GM23248 (cell line): ENCODE data around the gene SPTBN4. TPM values are rescaled to one million over a fixed set of nuclear protein-coding genes. Genes with fewer than 3 reads are reported as not detected.

Experiments
- DNase-seq: peaks from one replicate; pipeline ENCODE4 v3.0.0-alpha.2; 2015
- H2AFZ ChIP-seq: fragments of 200-600 bp; sonication (generic); 2 replicates; pipeline ENCODE4 v1.6.1; 2016; ENCODE audit warnings: antibody characterized with exemption
- H3F3A ChIP-seq: fragments of 200-600 bp; sonication (generic); 2 replicates; pipeline ENCODE4 v1.6.1; 2016; ENCODE audit warnings: mild to moderate bottlenecking, antibody characterized with exemption, mixed run types; ENCODE audit not compliant: insufficient read depth
- H3K27ac ChIP-seq: fragments of 200-600 bp; sonication (generic); 2 replicates; pipeline ENCODE4 v1.5.1; 2016; ENCODE audit warnings: mild to moderate bottlenecking
- H3K27me3 ChIP-seq: fragments of 200-600 bp; sonication (generic); replicated peaks from 2 replicates; pipeline ENCODE4 v1.6.1; 2016; ENCODE audit warnings: mild to moderate bottlenecking; ENCODE audit not compliant: insufficient read depth
- H3K36me3 ChIP-seq: fragments of 200-600 bp; sonication (generic); 2 replicates; pipeline ENCODE4 v1.6.1; 2016; ENCODE audit warnings: low read depth, mild to moderate bottlenecking
- H3K4me1 ChIP-seq: fragments of 200-600 bp; sonication (generic); 2 replicates; pipeline ENCODE4 v1.6.1; 2016; ENCODE audit warnings: mild to moderate bottlenecking; ENCODE audit not compliant: insufficient read depth
- H3K4me2 ChIP-seq: fragments of 200-600 bp; sonication (generic); one replicate; pipeline ENCODE4 v1.6.1; 2016; ENCODE audit warnings: mild to moderate bottlenecking; ENCODE audit not compliant: unreplicated experiment
- H3K4me3 ChIP-seq: fragments of 200-600 bp; sonication (generic); 2 replicates; pipeline ENCODE4 v1.5.1; 2016; ENCODE audit warnings: mild to moderate bottlenecking
- H3K79me2 ChIP-seq: fragments of 200-600 bp; sonication (generic); 2 replicates; pipeline ENCODE4 v1.6.1; 2016; ENCODE audit warnings: mild to moderate bottlenecking; ENCODE audit not compliant: insufficient read depth
- H3K9ac ChIP-seq: fragments of 200-600 bp; sonication (generic); 2 replicates; pipeline ENCODE4 v1.6.1; 2016; ENCODE audit warnings: mild to moderate bottlenecking
- H3K9me2 ChIP-seq: fragments of 200-600 bp; sonication (generic); 2 replicates; pipeline ENCODE4 v1.6.1; 2016; ENCODE audit warnings: mixed run types, mild to moderate bottlenecking, moderate library complexity; ENCODE audit not compliant: insufficient read depth
- H3K9me3 ChIP-seq: fragments of 200-600 bp; sonication (generic); one replicate; pipeline ENCODE4 v1.6.1; 2017; ENCODE audit warnings: low read depth
- H4K20me1 ChIP-seq: fragments of 200-600 bp; sonication (generic); 2 replicates; pipeline ENCODE4 v1.6.0; 2016; ENCODE audit not compliant: insufficient read depth
- EZH2 ChIP-seq: fragments of 200-600 bp; sonication (generic); IDR thresholded peaks from 2 replicates; pipeline ENCODE4 v1.6.1; 2018; ENCODE audit warnings: antibody characterized with exemption, mild to moderate bottlenecking; ENCODE audit not compliant: insufficient read depth, poor library complexity, severe bottlenecking
- EZH2phosphoT487 ChIP-seq: fragments of 200-600 bp; sonication (generic); IDR thresholded peaks from 2 replicates; pipeline ENCODE4 v1.6.1; 2018; ENCODE audit warnings: antibody characterized with exemption, moderate library complexity, mild to moderate bottlenecking, low read depth; ENCODE audit not compliant: insufficient read depth
- WGBS, 2 experiments: methylation state at CpG; one replicate each; pipeline ENCODE4 v1.1.6; 2015 to 2017; ENCODE audit warnings: low lambda C conversion rate in 2 of 2, low coverage in 1 of 2; ENCODE audit errors: missing lambda C conversion rate in 2 of 2; 5-methylcytosine and 5-hydroxymethylcytosine counted together
- in situ Hi-C: fragments of 300-500 bp; cut with MboI; formaldehyde crosslinking; loops from 2 replicates; pipeline ENCODE4 v1.15.0; 2020
- polyA plus RNA-seq: library from polyadenylated mRNA; unstranded; fragments of >200 nt; fragmentation: Nextera tagmentation; extraction: Ambion mirVana; gene quantifications from 2 replicates; pipeline ENCODE4 v1.2.1, GENCODE V29; 2016
- total RNA-seq: library from RNA; depleted of rRNA; stranded (reverse); fragments of >200 nt; shearing (Covaris generic); gene quantifications from 2 replicates; pipeline ENCODE4 v1.2.3, GENCODE V29; 2014

SPTBN4 gene
- total and polyA plus RNA-seq, 2 experiments from 2014 or later: 0.69 to 2.1 TPM

- H3K9ac ChIP-seq: no peak overlapping the region
- no peak overlapping the region for H3K4me2 ChIP-seq
- H4K20me1 ChIP-seq: no peaks in the 10 kb centered on the region
- DNase-seq: no peak
- no peaks in the 10 kb centered on the region for H3K27me3 ChIP-seq
- WGBS, 2 experiments: 97 to 100% methylated on average over 5 of the region's 5 CpGs
- H2AFZ ChIP-seq: no peak overlapping the region
- H3F3A ChIP-seq: no peaks in the 10 kb centered on the region
- H3K9me2 ChIP-seq: no peaks in the 10 kb centered on the region
- H3K79me2 ChIP-seq: no peaks in the 10 kb centered on the region
- no peak overlapping the region for H3K27ac ChIP-seq
- H3K4me1 ChIP-seq: no peaks in the 10 kb centered on the region
- H3K4me3 ChIP-seq: no peak overlapping the region
- no peaks in the 10 kb centered on the region for H3K36me3 ChIP-seq
- in situ Hi-C loops: no loop called here
- no peak for TF ChIP-seq EZH2phosphoT487
- TF ChIP-seq EZH2: no peak
- H3K9me3 ChIP-seq: no peaks in the 10 kb centered on the region
These were observed 9.8 kb upstream of the SPTBN4 start for GRCh38 chr19:40457048-40457447.

- no peak for DNase-seq
- no peaks in the 10 kb centered on the region for H3F3A ChIP-seq
These were observed 8.7 kb upstream of the SPTBN4 start for GRCh38 chr19:40457953-40458596.

GRCh38 chr19:40458597-40458974 is 8.2 kb upstream of the SPTBN4 start:
- H3K9me2 ChIP-seq: no peaks in the 10 kb centered on the region
- H2AFZ ChIP-seq: no peak overlapping the region
- H3K27me3 ChIP-seq: no peaks in the 10 kb centered on the region
- no peak overlapping the region for H3K9ac ChIP-seq
- H4K20me1 ChIP-seq: no peaks in the 10 kb centered on the region
- no peak overlapping the region for H3K27ac ChIP-seq
- DNase-seq: no peak
- H3F3A ChIP-seq: no peaks in the 10 kb centered on the region
- no peaks in the 10 kb centered on the region for H3K36me3 ChIP-seq
- in situ Hi-C loops: no loop called here
- H3K4me3 ChIP-seq: no peak overlapping the region
- no peaks in the 10 kb centered on the region for H3K79me2 ChIP-seq
- H3K9me3 ChIP-seq: no peaks in the 10 kb centered on the region
- WGBS, 2 experiments: 97 to 99% methylated on average over 3 of the region's 3 CpGs
- H3K4me1 ChIP-seq: peaks cover 1% of the 10 kb centered on the region; the same call in 1 of the 2 replicates
- TF ChIP-seq EZH2phosphoT487: no peak
- TF ChIP-seq EZH2: no peak
- no peak overlapping the region for H3K4me2 ChIP-seq

More at GRCh38 chr19:40457953-40458596, 8.7 kb upstream of the SPTBN4 start:
- Histone ChIP-seq H3K36me3 (no peaks in the 10 kb centered on the region), H4K20me1 (no peaks in the 10 kb centered on the region), H3K9me2 (no peaks in the 10 kb centered on the region), H3K4me1 (no peaks in the 10 kb centered on the region), H3K4me2 (no peak overlapping the region), H3K79me2 (no peaks in the 10 kb centered on the region), H3K9ac (no peak overlapping the region), H3K27me3 (no peaks in the 10 kb centered on the region), H3K4me3 (no peak overlapping the region), H2AFZ (no peak overlapping the region), H3K27ac (no peak overlapping the region), H3K9me3 (no peaks in the 10 kb centered on the region)
- TF ChIP-seq EZH2: no peak
- TF ChIP-seq EZH2phosphoT487: no peak
- in situ Hi-C loops: no loop called here
- WGBS, 2 experiments: 85 to 86% methylated on average over 19 to 22 of the region's 27 CpGs

GRCh38 chr19:40460185-40460584 is 6.6 kb upstream of the SPTBN4 start:
- H3K4me3 ChIP-seq: no peak overlapping the region
- no peaks in the 10 kb centered on the region for H3K9me3 ChIP-seq
- no peaks in the 10 kb centered on the region for H3K9me2 ChIP-seq
- no peak overlapping the region for H3K4me2 ChIP-seq
- H3K27ac ChIP-seq: no peak overlapping the region
- H2AFZ ChIP-seq: no peak overlapping the region
- in situ Hi-C loops: no loop called here
- DNase-seq: no peak
- H3K27me3 ChIP-seq: no peaks in the 10 kb centered on the region
- no peaks in the 10 kb centered on the region for H3K36me3 ChIP-seq
- no peaks in the 10 kb centered on the region for H3K79me2 ChIP-seq
- WGBS, 2 experiments: 92 to 93% methylated on average over 3 of the region's 3 CpGs
- H4K20me1 ChIP-seq: no peaks in the 10 kb centered on the region
- H3F3A ChIP-seq: peaks cover 7% of the 10 kb centered on the region
- no peak for TF ChIP-seq EZH2
- no peak for TF ChIP-seq EZH2phosphoT487
- peaks cover 14% of the 10 kb centered on the region for H3K4me1 ChIP-seq
- no peak overlapping the region for H3K9ac ChIP-seq
